KOPT-K1 (cell line): ENCODE data around the gene OSBPL10.

Experiments
- H3K27ac ChIP-seq: fragments of 200-600 bp; sonication (generic); 2 replicates; pipeline ENCODE4 v1.5.1; 2016; ENCODE audit warnings: antibody characterized with exemption, mild to moderate bottlenecking, low read depth, low read length; ENCODE audit not compliant: poor library complexity, severe bottlenecking
- H3K36me3 ChIP-seq: fragments of 200-600 bp; sonication (generic); 2 replicates; pipeline ENCODE4 v1.5.1; 2017; ENCODE audit warnings: antibody characterized with exemption, mild to moderate bottlenecking, low read length, moderate library complexity; ENCODE audit not compliant: insufficient read depth
- H3K9me3 ChIP-seq: fragments of 200-600 bp; sonication (generic); 2 replicates; pipeline ENCODE4 v1.5.1; 2017; ENCODE audit warnings: antibody characterized with exemption, low read length, mild to moderate bottlenecking; ENCODE audit not compliant: insufficient read depth, poor library complexity, severe bottlenecking

Gene OSBPL10

GRCh38 chr3:31724651-31725050, 256.4 kb downstream of the OSBPL10 start:
- Histone ChIP-seq H3K27ac (no peak overlapping the region), H3K36me3 (no peaks in the 10 kb centered on the region), H3K9me3 (no peaks in the 10 kb centered on the region)

- no peaks in the 10 kb centered on the region for H3K9me3 ChIP-seq
- no peaks in the 10 kb centered on the region for H3K36me3 ChIP-seq
- no peak overlapping the region for H3K27ac ChIP-seq
These were observed 256.9 kb downstream of the OSBPL10 start for GRCh38 chr3:31724116-31724515.

- Histone ChIP-seq H3K36me3 (no peaks in the 10 kb centered on the region), H3K9me3 (no peaks in the 10 kb centered on the region), H3K27ac (no peak overlapping the region)
These were observed 257.4 kb downstream of the OSBPL10 start for GRCh38 chr3:31723701-31724100.

DNA sequence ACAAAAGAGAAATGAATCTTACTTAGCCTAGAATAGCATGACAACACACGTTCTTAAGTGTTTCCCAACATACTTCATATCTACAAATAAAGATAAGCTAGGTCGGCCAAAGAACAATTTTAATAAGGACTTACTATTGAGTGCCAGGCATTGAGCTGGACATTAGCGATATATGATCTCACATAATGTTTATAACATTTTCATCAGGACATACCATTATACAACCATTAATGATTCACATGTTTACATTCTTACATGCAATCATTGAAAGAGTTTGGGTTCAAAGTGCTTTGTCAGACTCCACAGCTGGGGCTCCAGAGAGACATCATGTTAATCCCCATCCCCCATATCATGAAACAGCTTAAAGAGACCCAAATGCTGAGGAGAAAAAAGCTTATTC, 259.4 kb downstream of the OSBPL10 start:
- Histone ChIP-seq H3K9me3 (no peaks in the 10 kb centered on the region), H3K36me3 (no peaks in the 10 kb centered on the region), H3K27ac (no peak overlapping the region)

GRCh38 chr3:31714495-31715280, 266.4 kb downstream of the OSBPL10 start:
- Histone ChIP-seq H3K27ac (no peak overlapping the region), H3K9me3 (no peaks in the 10 kb centered on the region), H3K36me3 (no peaks in the 10 kb centered on the region)

- H3K9me3 ChIP-seq: no peaks in the 10 kb centered on the region
These were observed 267.2 kb downstream of the OSBPL10 start for GRCh38 chr3:31713816-31714215.

GRCh38 chr3:31710123-31710803, 270.8 kb downstream of the OSBPL10 start:
- no peaks in the 10 kb centered on the region for H3K36me3 ChIP-seq
- no peaks in the 10 kb centered on the region for H3K9me3 ChIP-seq
- H3K27ac ChIP-seq: no peak overlapping the region

More at GRCh38 chr3:31713816-31714215, 267.2 kb downstream of the OSBPL10 start:
- H3K36me3 ChIP-seq: no peaks in the 10 kb centered on the region
- H3K27ac ChIP-seq: no peak overlapping the region

DNA sequence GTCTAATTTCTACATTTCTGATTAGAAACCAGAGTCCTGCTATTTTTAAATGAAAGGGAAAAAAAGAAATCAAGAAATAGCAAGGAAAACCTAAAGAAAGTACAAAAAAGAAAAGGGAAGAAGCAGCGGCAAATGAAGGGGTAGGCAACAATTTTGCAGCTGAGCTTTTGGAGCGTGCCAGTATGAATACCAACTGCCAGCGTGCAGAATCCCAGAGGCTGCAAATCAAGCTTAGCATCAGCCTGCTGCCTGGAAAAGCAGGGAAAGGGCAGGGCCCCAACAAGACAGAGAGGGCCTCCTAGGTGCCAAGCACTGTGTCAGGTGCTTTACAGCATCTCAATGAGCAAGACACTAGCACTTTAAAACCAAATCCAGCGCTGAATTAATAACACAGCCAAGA, 271.5 kb downstream of the OSBPL10 start:
- H3K9me3 ChIP-seq: no peaks in the 10 kb centered on the region
- no peak overlapping the region for H3K27ac ChIP-seq
- no peaks in the 10 kb centered on the region for H3K36me3 ChIP-seq

- H3K36me3 ChIP-seq: no peaks in the 10 kb centered on the region
- H3K9me3 ChIP-seq: no peaks in the 10 kb centered on the region
- no peak overlapping the region for H3K27ac ChIP-seq
These were observed 272.1 kb downstream of the OSBPL10 start for GRCh38 chr3:31709005-31709404.

DNA sequence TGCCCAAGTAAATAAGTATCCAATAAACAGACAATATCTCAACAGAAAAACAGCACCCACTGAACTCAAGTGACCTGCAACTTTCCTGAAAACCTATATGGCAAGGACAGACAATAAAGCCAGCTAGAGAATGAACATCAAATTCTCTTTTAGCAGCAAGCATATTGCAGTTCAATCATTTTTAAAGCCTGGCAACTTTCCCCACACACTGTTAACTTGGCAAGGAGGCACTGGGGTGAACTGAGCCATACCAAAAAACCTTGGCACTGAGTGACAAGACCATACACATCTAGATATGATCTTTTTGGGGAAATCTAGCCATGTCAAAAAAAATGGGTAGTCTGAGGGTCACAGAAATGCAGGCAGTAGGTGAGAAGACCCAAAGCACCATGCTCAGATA, 273.8 kb downstream of the OSBPL10 start:
- no peak overlapping the region for H3K27ac ChIP-seq
- no peaks in the 10 kb centered on the region for H3K9me3 ChIP-seq
- H3K36me3 ChIP-seq: no peaks in the 10 kb centered on the region

- H3K36me3 ChIP-seq: no peaks in the 10 kb centered on the region
- H3K27ac ChIP-seq: no peak overlapping the region
- H3K9me3 ChIP-seq: no peaks in the 10 kb centered on the region
These were observed 275.3 kb downstream of the OSBPL10 start for GRCh38 chr3:31705736-31706135.

- Histone ChIP-seq H3K27ac (no peak overlapping the region), H3K9me3 (no peaks in the 10 kb centered on the region), H3K36me3 (no peaks in the 10 kb centered on the region)
These were observed 276.4 kb downstream of the OSBPL10 start for GRCh38 chr3:31704591-31705179.

DNA sequence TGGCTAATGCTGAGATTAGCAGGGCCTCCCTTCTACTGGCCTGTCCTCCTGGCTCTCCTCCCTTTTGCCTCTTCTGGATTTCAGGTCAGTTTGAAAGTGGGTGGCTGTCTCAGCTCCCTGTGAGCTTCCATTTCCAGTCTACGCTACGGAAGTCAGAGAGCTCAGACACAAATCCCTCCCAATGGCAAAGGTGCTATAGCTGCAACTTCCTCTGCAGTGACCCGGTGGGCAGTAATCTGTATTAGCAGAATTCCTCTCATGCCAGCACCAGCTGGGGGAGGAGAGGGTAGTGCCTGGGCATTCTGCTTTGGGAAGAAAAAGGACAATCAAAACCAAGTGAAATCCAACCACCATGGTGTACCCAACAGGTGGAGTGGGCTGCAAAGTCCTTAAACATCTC, 276.9 kb downstream of the OSBPL10 start:
- H3K36me3 ChIP-seq: no peaks in the 10 kb centered on the region
- no peak overlapping the region for H3K27ac ChIP-seq
- no peaks in the 10 kb centered on the region for H3K9me3 ChIP-seq

DNA sequence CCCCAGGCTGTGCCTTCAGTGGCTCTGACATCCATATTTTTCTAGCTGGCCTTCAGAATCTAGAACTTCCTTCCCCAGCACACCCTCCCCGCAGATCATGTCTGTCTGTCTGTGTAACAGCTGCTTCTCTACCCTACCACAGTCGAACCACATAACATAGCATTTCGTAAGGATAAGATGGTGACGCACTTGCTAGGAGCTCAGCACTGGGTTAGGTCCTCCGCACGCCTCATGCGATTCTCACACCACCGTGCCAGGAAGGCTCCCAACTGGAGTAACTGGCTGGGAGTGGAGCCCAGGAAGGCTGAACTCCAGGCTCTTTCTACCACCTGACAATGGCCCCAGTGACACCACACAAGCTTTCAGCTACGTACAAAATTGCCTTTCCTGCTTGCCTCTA, 279.8 kb downstream of the OSBPL10 start:
- Histone ChIP-seq H3K36me3 (no peaks in the 10 kb centered on the region), H3K9me3 (no peaks in the 10 kb centered on the region), H3K27ac (no peak overlapping the region)

DNA sequence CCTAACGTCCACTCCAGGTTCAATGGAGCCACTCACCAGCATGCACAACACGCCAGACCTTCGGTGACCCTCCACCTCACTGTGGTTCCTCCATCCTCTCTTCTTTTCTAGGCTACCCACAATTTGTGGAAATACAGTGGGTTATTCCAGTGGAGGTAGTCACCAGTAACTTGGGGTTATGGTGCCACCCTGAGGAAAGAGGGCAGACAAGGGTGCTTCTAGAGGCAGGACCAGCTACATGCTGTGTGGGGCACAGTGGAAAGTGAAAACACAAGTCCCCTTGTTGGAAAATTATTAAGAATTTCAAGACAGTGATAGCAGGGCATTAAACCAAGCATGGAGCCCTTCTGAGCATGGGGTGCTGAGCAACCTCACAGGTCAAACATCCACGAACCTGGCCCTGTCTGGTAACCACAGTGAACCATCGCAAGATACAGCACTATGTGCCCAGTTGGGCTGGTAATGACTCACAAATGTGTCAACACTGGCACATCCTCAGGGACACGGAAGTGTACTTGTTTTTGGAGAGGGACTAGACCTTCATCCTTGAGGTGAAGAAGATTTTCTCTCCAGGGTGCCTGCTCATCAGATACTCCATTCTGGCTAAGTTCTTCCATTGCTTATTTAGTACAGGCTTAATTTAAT, 281.6 kb downstream of the OSBPL10 start:
- no peaks in the 10 kb centered on the region for H3K36me3 ChIP-seq
- H3K9me3 ChIP-seq: no peaks in the 10 kb centered on the region
- H3K27ac ChIP-seq: no peak overlapping the region
